ENCODE measurements around the gene ELP4.

The ELP4 gene

DNA sequence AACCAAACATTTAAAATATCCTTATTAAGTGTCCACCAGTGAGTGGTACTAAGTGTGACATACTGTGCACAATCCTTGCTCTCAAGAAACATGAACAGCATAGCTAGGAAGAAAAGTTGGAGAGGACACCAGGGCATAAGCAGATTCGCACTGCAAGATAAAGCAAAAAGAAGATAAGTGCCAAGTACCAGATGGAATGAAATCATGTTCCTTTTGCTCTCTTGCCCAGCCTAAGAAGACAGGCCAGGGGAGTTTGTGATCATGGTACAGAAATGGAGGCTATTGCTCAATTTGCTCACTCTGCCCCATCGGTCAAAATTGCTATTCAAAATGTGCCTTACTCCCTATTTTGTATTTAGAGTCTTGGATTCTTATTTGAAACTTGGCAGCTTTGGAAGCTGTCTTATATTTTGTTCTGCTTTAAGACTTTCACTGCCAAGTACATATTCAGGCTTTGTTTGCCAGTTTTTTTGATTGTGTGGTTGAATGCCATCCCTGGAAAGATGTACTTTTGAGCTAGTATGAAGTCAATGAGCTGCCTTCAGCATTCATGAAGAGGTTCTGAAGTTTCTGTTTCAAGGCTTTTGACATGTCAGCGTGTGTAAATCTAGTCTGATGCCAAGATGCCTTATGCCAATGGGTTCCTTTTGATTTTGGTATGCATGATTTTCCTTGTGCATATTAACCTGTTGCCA is 211.3 kb downstream of the ELP4 start (continued):
- TF ChIP-seq, protein P1, sequence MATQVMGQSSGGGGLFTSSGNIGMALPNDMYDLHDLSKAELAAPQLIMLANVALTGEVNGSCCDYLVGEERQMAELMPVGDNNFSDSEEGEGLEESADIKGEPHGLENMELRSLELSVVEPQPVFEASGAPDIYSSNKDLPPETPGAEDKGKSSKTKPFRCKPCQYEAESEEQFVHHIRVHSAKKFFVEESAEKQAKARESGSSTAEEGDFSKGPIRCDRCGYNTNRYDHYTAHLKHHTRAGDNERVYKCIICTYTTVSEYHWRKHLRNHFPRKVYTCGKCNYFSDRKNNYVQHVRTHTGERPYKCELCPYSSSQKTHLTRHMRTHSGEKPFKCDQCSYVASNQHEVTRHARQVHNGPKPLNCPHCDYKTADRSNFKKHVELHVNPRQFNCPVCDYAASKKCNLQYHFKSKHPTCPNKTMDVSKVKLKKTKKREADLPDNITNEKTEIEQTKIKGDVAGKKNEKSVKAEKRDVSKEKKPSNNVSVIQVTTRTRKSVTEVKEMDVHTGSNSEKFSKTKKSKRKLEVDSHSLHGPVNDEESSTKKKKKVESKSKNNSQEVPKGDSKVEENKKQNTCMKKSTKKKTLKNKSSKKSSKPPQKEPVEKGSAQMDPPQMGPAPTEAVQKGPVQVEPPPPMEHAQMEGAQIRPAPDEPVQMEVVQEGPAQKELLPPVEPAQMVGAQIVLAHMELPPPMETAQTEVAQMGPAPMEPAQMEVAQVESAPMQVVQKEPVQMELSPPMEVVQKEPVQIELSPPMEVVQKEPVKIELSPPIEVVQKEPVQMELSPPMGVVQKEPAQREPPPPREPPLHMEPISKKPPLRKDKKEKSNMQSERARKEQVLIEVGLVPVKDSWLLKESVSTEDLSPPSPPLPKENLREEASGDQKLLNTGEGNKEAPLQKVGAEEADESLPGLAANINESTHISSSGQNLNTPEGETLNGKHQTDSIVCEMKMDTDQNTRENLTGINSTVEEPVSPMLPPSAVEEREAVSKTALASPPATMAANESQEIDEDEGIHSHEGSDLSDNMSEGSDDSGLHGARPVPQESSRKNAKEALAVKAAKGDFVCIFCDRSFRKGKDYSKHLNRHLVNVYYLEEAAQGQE (tag by site-specific recombination; IDR thresholded peaks at IDR 0.05) = no peak
- TF ChIP-seq ZNF416 (tag by site-specific recombination; IDR thresholded peaks at IDR 0.05) (no peak), KLF9 (tag by site-specific recombination; IDR thresholded peaks at IDR 0.05; ENCODE audit: low read depth) (no peak)
- TF ChIP-seq, protein P2, sequence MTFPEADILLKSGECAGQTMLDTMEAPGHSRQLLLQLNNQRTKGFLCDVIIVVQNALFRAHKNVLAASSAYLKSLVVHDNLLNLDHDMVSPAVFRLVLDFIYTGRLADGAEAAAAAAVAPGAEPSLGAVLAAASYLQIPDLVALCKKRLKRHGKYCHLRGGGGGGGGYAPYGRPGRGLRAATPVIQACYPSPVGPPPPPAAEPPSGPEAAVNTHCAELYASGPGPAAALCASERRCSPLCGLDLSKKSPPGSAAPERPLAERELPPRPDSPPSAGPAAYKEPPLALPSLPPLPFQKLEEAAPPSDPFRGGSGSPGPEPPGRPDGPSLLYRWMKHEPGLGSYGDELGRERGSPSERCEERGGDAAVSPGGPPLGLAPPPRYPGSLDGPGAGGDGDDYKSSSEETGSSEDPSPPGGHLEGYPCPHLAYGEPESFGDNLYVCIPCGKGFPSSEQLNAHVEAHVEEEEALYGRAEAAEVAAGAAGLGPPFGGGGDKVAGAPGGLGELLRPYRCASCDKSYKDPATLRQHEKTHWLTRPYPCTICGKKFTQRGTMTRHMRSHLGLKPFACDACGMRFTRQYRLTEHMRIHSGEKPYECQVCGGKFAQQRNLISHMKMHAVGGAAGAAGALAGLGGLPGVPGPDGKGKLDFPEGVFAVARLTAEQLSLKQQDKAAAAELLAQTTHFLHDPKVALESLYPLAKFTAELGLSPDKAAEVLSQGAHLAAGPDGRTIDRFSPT (tag by site-specific recombination; IDR thresholded peaks at IDR 0.05) = no peak

DNA sequence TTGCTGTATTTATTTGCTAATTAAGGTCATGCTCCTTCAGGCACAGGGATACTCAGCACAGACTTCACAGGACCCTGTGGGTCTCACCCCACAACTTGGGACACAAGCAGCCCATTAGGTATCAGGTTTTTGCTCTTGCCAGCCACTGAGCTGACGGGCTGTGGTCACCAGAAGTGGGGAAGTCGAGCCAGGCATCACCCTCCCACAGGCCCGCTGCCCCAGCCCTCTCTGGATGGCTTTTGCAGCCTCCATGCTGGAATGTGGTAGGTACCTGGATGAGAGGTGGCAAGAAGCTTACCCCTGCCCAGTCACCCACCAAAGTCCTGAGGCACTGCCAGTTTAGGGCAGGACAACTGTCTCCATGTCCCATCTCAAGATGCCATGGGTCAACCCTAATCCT is 213.2 kb downstream of the ELP4 start:
- TF ChIP-seq ZFP37 (tag by site-specific recombination; IDR thresholded peaks at IDR 0.05) (no peak), ZNF274 (IDR thresholded peaks at IDR 0.05; ENCODE audit: low read length) (no peak), ZNF274 (tag by site-specific recombination; IDR thresholded peaks at IDR 0.05; ENCODE audit: borderline replicate concordance) (no peak), ZNF544 (tag by site-specific recombination; IDR thresholded peaks at IDR 0.05) (no peak), ZNF776 (tag by site-specific recombination; IDR thresholded peaks at IDR 0.05; ENCODE audit: borderline replicate concordance) (no peak), ZNF24 (tag by site-specific recombination; IDR thresholded peaks at IDR 0.05) (no peak)
- TF ChIP-seq, protein P3, sequence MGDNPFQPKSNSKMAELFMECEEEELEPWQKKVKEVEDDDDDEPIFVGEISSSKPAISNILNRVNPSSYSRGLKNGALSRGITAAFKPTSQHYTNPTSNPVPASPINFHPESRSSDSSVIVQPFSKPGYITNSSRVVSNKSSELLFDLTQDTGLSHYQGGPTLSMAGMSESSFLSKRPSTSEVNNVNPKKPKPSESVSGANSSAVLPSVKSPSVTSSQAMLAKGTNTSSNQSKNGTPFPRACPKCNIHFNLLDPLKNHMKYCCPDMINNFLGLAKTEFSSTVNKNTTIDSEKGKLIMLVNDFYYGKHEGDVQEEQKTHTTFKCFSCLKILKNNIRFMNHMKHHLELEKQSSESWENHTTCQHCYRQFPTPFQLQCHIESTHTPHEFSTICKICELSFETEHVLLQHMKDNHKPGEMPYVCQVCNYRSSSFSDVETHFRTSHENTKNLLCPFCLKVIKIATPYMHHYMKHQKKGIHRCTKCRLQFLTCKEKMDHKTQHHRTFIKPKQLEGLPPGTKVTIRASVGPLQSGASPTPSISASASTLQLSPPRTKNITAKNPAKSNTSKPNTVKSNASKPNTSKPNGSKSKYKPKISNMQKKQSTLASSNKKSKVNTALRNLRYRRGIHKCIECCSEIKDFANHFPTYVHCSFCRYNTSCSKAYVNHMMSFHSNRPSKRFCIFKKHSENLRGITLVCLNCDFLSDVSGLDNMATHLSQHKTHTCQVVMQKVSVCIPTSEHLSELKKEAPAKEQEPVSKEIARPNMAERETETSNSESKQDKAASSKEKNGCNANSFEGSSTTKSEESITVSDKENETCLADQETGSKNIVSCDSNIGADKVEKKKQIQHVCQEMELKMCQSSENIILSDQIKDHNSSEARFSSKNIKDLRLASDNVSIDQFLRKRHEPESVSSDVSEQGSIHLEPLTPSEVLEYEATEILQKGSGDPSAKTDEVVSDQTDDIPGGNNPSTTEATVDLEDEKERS (tag by site-specific recombination; IDR thresholded peaks at IDR 0.05) = no peak
- TF ChIP-seq, protein P4, sequence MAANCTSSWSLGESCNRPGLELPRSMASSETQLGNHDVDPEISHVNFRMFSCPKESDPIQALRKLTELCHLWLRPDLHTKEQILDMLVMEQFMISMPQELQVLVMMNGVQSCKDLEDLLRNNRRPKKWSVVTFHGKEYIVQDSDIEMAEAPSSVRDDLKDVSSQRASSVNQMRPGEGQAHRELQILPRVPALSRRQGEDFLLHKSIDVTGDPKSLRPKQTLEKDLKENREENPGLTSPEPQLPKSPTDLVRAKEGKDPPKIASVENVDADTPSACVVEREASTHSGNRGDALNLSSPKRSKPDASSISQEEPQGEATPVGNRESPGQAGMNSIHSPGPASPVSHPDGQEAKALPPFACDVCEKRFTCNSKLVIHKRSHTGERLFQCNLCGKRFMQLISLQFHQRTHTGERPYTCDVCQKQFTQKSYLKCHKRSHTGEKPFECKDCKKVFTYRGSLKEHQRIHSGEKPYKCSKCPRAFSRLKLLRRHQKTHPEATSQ (tag by site-specific recombination; IDR thresholded peaks at IDR 0.05) = no peak
- Histone ChIP-seq H3K36me3 (ENCODE audit: control insufficient read depth in 2 of 2, insufficient read depth in 1 of 2, low read length in 2 of 2) (no peaks in the 10 kb centered on the region), H3K9me3 (ENCODE audit: control insufficient read depth, insufficient read depth, low read depth, low read length) (no peaks in the 10 kb centered on the region), H3K27ac (ENCODE audit: extremely low read depth, low read depth, low read length) (no peak overlapping the region), H3K4me3 (ENCODE audit: low read depth, low read length) (no peak overlapping the region), H3K4me1 (ENCODE audit: control insufficient read depth, insufficient read depth, low read length) (no peaks in the 10 kb centered on the region)
- ChIA-PET POLR2A (no interaction called here), CTCF (no interaction called here)

DNA sequence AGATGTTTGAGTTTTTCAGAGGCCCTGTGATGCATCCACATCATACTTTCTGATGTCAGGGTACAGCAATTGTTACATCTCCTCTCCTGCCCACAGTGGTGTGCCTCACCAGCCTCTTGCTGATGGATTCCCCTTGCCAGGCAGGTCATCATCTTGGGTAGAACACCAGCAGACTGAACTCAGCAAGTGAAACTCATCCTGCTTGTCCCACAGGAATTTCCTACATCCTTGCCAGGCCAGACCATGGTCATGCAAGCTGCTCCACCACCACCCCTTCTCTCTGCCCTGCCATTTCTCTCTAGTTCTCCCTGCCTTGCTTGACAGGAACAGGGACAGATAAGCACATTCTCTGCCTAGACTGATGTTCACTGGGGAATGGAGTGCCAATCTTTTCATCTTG is 215.6 kb downstream of the ELP4 start:
- no peaks in the 10 kb centered on the region for H3K4me1 ChIP-seq (ENCODE audit: control insufficient read depth, insufficient read depth, low read length)
- H3K27ac ChIP-seq (ENCODE audit: extremely low read depth, low read depth, low read length) = no peak overlapping the region
- CTCF ChIA-PET = no interaction called here
- POLR2A ChIA-PET = no interaction called here
- H3K4me3 ChIP-seq (ENCODE audit: low read depth, low read length) = no peak overlapping the region
- H3K9me3 ChIP-seq (ENCODE audit: control insufficient read depth, insufficient read depth, low read depth, low read length) = no peaks in the 10 kb centered on the region
- no peaks in the 10 kb centered on the region for H3K36me3 ChIP-seq (ENCODE audit: control insufficient read depth in 2 of 2, insufficient read depth in 1 of 2, low read length in 2 of 2)
- TF ChIP-seq, protein P5, sequence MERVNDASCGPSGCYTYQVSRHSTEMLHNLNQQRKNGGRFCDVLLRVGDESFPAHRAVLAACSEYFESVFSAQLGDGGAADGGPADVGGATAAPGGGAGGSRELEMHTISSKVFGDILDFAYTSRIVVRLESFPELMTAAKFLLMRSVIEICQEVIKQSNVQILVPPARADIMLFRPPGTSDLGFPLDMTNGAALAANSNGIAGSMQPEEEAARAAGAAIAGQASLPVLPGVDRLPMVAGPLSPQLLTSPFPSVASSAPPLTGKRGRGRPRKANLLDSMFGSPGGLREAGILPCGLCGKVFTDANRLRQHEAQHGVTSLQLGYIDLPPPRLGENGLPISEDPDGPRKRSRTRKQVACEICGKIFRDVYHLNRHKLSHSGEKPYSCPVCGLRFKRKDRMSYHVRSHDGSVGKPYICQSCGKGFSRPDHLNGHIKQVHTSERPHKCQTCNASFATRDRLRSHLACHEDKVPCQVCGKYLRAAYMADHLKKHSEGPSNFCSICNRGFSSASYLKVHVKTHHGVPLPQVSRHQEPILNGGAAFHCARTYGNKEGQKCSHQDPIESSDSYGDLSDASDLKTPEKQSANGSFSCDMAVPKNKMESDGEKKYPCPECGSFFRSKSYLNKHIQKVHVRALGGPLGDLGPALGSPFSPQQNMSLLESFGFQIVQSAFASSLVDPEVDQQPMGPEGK (tag by site-specific recombination; IDR thresholded peaks at IDR 0.05) = no peak
- TF ChIP-seq ZNF777 (tag by site-specific recombination; IDR thresholded peaks at IDR 0.05; ENCODE audit: borderline replicate concordance) (no peak), ZNF394 (tag by site-specific recombination; IDR thresholded peaks at IDR 0.05; ENCODE audit: borderline replicate concordance) (no peak), ZNF624 (tag by site-specific recombination; IDR thresholded peaks at IDR 0.05) (no peak), GLIS1 (tag by site-specific recombination; IDR thresholded peaks at IDR 0.05) (no peak), ZNF140 (tag by site-specific recombination; IDR thresholded peaks at IDR 0.05) (no peak)
- TF ChIP-seq, protein P6, sequence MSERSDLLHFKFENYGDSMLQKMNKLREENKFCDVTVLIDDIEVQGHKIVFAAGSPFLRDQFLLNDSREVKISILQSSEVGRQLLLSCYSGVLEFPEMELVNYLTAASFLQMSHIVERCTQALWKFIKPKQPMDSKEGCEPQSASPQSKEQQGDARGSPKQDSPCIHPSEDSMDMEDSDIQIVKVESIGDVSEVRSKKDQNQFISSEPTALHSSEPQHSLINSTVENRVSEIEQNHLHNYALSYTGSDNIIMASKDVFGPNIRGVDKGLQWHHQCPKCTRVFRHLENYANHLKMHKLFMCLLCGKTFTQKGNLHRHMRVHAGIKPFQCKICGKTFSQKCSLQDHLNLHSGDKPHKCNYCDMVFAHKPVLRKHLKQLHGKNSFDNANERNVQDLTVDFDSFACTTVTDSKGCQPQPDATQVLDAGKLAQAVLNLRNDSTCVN (tag by site-specific recombination; optimal IDR thresholded peaks at IDR 0.05) = no peak

Measured in HEK293 (cell line).